Ishikawa (cell line): ENCODE measurements around the gene CNIH1.
A peak's percentile ranks its signal among the peaks of the same experiment; 100 is the strongest.

Experiments
- CEBPB ChIP-seq: IDR thresholded peaks from 2 replicates; pipeline ENCODE4 v1.6.1; 2012
- CREB1 ChIP-seq: IDR thresholded peaks from 2 replicates; pipeline ENCODE4 v1.6.1; 2012; ENCODE audit warnings: low read depth
- EGR1 ChIP-seq: IDR thresholded peaks from 2 replicates; pipeline ENCODE4 v1.6.1; 2012
- EP300 ChIP-seq: IDR thresholded peaks from 2 replicates; pipeline ENCODE4 v1.6.1; 2012; ENCODE audit warnings: borderline replicate concordance
- FOXM1 ChIP-seq: IDR thresholded peaks from 2 replicates; pipeline ENCODE4 v1.6.1; 2012; ENCODE audit warnings: low read depth, borderline replicate concordance
- MAX ChIP-seq: IDR thresholded peaks from 2 replicates; pipeline ENCODE4 v1.6.1; 2012
- NFIC ChIP-seq: IDR thresholded peaks from 2 replicates; pipeline ENCODE4 v1.6.1; 2012
- RAD21 ChIP-seq: IDR thresholded peaks from 2 replicates; pipeline ENCODE4 v1.6.1; 2012; ENCODE audit warnings: low read depth
- REST ChIP-seq: IDR thresholded peaks from 2 replicates; pipeline ENCODE4 v1.6.1; 2012; ENCODE audit warnings: low read depth, mild to moderate bottlenecking
- TAF1 ChIP-seq: IDR thresholded peaks from 2 replicates; pipeline ENCODE4 v1.6.1; 2012; ENCODE audit warnings: low read depth, mild to moderate bottlenecking
- TCF12 ChIP-seq: IDR thresholded peaks from 2 replicates; pipeline ENCODE4 v1.6.1; 2012; ENCODE audit warnings: low read depth
- TEAD4 ChIP-seq: IDR thresholded peaks from 2 replicates; pipeline ENCODE4 v1.6.1; 2012
- USF1 ChIP-seq: IDR thresholded peaks from 2 replicates; pipeline ENCODE4 v1.6.1; 2012
- YY1 ChIP-seq: IDR thresholded peaks from 2 replicates; pipeline ENCODE4 v1.6.1; 2012; ENCODE audit warnings: low read depth
- ZBTB7A ChIP-seq: IDR thresholded peaks from 2 replicates; pipeline ENCODE4 v1.6.1; 2012; ENCODE audit warnings: low read depth

The CNIH1 gene

DNA sequence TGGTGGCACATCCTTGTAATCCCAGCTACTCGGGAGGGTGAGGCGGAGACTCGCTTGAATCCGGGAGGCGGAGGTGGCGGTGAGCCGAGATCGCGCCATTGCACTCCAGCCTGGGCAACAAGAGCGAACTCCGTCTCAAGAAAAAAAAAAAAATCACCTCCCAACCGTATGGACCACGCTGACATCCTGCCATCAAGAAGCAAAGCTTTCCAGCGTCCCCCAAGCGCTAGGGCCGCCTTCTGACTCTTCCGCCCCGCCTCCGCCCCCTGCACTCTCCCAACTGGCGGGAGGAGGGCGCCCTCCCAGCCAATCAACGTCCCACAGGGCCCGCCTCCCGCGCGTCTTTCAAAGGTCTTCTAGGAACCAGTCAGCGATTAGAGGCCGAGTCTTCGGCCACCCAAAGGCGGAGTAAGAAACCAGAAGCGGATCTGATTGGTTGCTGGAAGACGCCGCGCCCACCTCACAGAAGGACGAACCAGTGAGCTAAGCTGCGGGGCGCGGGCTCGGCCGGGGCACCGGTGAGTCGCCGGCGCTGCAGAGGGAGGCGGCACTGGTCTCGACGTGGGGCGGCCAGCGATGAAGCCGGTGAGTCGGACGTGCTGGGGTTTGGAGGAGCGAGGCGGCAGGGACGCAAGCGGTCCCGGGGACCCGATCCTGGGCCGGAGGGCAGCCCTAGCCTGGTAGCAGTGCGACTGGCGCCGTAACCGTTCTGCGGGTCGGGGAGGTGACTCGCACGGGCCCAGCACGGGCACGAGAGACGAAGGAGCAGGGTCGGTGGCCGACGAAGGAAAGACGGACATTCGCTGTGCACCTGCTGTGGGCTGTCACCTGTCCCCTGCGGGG is 44.5 kb downstream of the CNIH1 start, which contains the start of gene CDKN3:
Gene CDKN3 (plus strand): TSS at position 515 of the 843 bp plus-strand sequence. CDS start 62 bp downstream, at position 577.
- no peak for TF ChIP-seq CEBPB
- no peak for TF ChIP-seq NFIC
- peak; percentile 17; the same call in 1 of the 2 replicates for TF ChIP-seq CREB1
- TF ChIP-seq REST, result no peak
- peak; percentile 18; the same call in 1 of the 2 replicates for TF ChIP-seq YY1
- TF ChIP-seq FOXM1, result peak; percentile 100
- no peak for TF ChIP-seq ZBTB7A
- TF ChIP-seq MAX, result peak; percentile 64; the same call in 1 of the 2 replicates
- TF ChIP-seq TCF12, result peak; percentile 19; the same call in 1 of the 2 replicates
- peak; percentile 85 for TF ChIP-seq TAF1
- TF ChIP-seq EP300, result no peak
- TF ChIP-seq USF1, result no peak
- no peak for TF ChIP-seq TEAD4
- no peak for TF ChIP-seq RAD21
- TF ChIP-seq EGR1, result no peak

DNA sequence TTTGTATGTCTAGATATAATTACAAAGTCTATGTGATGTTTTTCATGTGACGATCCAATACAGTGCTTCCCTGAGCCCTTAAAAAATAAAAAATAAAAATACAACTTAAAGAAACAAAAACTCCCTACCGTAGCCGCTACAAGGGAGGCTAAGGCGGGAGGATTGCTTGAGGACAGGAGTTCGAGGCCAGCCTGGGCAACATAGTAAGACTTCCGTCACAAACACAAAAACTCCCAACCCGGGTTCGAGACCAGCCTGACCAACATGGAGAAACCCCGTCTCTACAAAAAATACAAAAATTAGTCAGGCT is 45.0 kb downstream of the CNIH1 start:
- TF ChIP-seq EGR1 (no peak), TCF12 (no peak), EP300 (no peak)

DNA sequence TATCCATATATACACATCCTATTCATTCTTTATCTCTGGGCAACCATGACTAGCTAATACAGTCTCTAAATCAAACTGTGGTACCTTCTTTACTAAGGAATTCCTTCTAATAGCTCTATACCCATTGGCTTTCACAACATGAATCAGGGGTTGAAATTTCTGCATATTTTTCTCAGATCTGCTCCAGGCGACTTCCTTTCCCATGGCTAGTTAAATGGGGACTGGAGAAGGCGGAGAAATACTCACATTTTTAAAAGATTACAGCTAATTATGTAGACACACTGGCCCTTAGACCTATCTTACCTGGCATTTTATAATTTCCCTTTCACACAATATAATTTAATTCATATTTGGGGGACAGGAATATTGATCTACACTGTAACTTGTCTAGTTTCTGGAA is 45.5 kb downstream of the CNIH1 start:
- TF ChIP-seq TAF1, result no peak
- no peak for TF ChIP-seq RAD21
- no peak for TF ChIP-seq CEBPB
- no peak for TF ChIP-seq EP300
- TF ChIP-seq NFIC, result no peak
- no peak for TF ChIP-seq TCF12
- TF ChIP-seq EGR1, result no peak
- no peak for TF ChIP-seq CREB1
- no peak for TF ChIP-seq FOXM1
- TF ChIP-seq USF1, result no peak

DNA sequence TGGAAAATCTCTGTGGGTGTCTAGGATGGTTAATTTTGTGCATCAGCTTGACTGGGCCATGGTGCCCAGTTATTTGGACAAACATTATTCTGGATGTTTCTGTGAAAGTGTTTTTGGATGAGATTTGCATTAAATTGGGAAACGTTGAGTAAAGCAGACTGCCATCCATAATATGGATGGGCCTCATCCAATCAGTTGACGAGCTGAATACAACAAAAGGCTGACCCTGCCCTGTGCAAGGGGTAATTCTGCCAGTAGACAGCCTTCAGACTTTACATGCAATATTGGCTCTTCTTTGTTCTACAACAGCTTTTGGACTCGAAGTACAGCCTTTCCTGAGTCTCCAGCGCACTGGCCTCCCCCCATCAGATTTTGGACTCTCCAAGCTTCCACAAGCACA is 45.9 kb downstream of the CNIH1 start:
- TF ChIP-seq USF1 (no peak), TEAD4 (no peak), FOXM1 (no peak), TCF12 (no peak), EP300 (no peak), CEBPB (no peak), CREB1 (no peak), YY1 (no peak), EGR1 (no peak), RAD21 (no peak), TAF1 (no peak)

DNA sequence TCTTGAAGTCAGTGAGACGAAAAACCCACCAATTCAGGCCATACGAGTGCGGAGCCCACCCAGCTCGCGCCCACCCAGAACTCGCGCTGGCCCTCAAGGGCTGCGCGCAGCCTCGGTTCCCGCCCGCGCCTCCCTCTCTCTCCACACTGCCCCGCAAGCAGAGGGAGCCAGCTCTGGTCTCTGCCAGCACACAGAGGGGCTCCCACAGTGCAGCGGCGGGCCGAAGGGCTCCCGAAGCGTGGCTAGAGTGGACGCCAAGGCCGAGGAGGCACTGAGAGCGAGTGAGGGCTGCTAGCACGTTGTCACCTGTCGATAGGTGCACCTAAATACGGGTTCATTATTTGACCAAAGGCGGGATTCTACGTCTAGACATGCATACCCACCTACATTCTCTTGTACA is 46.6 kb downstream of the CNIH1 start:
- TF ChIP-seq REST (no peak), MAX (no peak), TAF1 (no peak), TCF12 (no peak), EGR1 (no peak), CEBPB (no peak), NFIC (no peak), USF1 (no peak), EP300 (no peak), ZBTB7A (no peak), CREB1 (no peak), YY1 (no peak), TEAD4 (no peak), RAD21 (no peak), FOXM1 (no peak)
